ENCODE measurements around the gene JPH4. TPM values are rescaled to one million over a fixed set of nuclear protein-coding genes. Genes with fewer than 3 reads are reported as not detected.
"Not testable (repeated sequence)": the region's sequence is repeated elsewhere in the genome, so short reads cannot be mapped to it uniquely, and the experiment has no call there.

The JPH4 gene
- total RNA-seq, 4 donors from 2014 or later, result 0.27 to 0.48 TPM; not detected in 2

DNA sequence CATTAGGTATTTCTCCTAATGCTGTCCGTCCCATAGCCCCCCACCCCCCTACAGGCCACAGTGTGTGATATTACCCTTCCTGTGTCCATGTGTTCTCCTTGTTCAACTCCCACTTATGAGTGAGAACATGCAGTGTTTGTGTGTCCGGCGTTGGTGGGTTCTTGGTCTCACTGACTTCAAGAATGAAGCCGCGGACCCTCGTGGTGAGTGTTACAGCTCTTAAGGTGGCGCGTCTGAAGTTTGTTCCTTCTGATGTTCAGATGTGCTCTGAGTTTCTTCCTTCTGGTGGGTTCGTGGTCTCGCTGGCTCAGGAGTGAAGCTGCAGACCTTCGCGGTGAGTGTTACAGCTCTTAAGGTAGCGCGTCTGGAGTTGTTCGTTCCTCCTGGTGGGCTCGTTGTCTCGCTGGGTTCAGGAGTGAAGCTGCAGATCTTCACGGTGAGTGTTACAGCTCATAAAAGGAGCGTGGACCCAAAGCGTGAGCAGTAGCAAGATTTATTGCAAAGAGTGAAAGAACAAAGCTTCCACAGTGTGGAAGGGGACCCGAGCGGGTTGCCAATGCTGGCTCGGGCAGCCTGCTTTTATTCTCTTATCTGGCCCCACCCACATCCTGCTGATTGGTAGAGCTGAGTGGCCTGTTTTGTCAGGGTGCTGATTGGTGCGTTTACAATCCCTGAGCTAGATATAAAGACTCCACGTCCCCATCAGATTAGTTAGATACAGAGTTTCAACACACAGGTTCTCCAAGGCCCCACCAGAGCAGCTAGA, 5.4 kb upstream of the JPH4 start:
- in situ Hi-C loops (cut with MboI; ENCODE audit: low pct_ligation_motif_present in 1 of 4, low pct_unique_long_range_greater_than_20kb in 1 of 4, low sequenced_read_pairs in 3 of 4); intact Hi-C loops (cut with DNase I; ENCODE audit: low total_unique reads); H3K4me3 ChIP-seq; H3K36me3 ChIP-seq; H3K9me3 ChIP-seq; H3K27ac ChIP-seq; H3K4me1 ChIP-seq; DNase-seq: not testable (repeated sequence)
- WGBS, 2 donors (ENCODE audit: low coverage in 1 of 2), result 67 to 81% methylated on average over 3 to 25 of the region's 25 CpGs
- peaks cover 23% of the 10 kb centered on the region for H3K27me3 ChIP-seq

DNA sequence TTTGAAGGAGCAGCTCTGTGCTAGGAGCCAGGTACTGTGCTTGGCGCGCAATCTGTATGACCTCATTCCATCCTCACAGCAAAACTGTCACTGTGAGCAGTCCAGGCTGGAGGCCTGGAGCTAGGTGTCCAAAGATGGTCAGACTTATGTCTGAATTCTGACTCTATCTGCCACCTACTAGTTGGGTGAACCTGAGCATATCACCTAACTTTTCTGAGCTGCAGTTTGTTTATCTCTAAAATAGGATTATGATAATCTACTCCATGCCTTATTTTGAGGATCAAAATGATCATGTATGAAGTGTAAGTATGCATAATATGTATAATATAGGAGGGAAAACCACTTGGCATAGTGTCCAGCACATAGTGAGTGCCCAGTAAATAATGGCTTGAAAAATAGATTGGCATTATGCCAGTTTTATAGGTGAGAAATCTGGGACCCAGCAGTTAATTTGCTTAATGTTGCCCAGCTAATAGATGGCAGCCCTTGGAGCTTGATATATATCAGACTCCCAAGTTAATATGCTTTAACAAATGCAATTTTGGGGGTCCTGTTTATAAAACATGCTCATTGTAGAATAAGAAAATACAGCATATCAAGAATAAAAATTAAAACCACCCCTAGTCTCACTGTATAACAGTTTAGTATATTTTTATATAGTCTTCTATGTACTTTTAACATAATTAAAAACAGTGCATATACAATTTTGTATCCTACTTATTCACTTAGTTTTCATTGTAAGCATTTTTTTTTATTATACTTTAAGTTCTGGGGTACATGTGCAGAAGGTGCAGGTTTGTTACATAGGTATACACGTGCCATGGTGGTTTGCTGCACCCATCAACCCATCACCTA, 4.5 kb upstream of the JPH4 start:
- in situ Hi-C loops (cut with MboI; ENCODE audit: low pct_ligation_motif_present in 1 of 4, low pct_unique_long_range_greater_than_20kb in 1 of 4, low sequenced_read_pairs in 3 of 4), result no loop called here
- no peaks in the 10 kb centered on the region for H3K4me1 ChIP-seq
- intact Hi-C loops (cut with DNase I; ENCODE audit: low total_unique reads), result no loop called here
- 83% methylated on average over 3 of the region's 3 CpGs; no CpG with 5 or more reads in 1 of the 2 donors for WGBS, 2 donors (ENCODE audit: low coverage in 1 of 2)
- H3K27me3 ChIP-seq, result peaks cover 31% of the 10 kb centered on the region
- no peaks in the 10 kb centered on the region for H3K36me3 ChIP-seq
- TF ChIP-seq, protein P1, sequence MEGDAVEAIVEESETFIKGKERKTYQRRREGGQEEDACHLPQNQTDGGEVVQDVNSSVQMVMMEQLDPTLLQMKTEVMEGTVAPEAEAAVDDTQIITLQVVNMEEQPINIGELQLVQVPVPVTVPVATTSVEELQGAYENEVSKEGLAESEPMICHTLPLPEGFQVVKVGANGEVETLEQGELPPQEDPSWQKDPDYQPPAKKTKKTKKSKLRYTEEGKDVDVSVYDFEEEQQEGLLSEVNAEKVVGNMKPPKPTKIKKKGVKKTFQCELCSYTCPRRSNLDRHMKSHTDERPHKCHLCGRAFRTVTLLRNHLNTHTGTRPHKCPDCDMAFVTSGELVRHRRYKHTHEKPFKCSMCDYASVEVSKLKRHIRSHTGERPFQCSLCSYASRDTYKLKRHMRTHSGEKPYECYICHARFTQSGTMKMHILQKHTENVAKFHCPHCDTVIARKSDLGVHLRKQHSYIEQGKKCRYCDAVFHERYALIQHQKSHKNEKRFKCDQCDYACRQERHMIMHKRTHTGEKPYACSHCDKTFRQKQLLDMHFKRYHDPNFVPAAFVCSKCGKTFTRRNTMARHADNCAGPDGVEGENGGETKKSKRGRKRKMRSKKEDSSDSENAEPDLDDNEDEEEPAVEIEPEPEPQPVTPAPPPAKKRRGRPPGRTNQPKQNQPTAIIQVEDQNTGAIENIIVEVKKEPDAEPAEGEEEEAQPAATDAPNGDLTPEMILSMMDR (IDR thresholded peaks at IDR 0.05), result no peak
- no peak for TF ChIP-seq POLR2A (IDR thresholded peaks at IDR 0.05)
- no peak for TF ChIP-seq POLR2AphosphoS5 (IDR thresholded peaks at IDR 0.05)
- no peak for TF ChIP-seq EP300 (IDR thresholded peaks at IDR 0.05; ENCODE audit: low read depth)
- no peak for DNase-seq
- H3K4me3 ChIP-seq, result no peak overlapping the region
- no peak overlapping the region for H3K27ac ChIP-seq
- H3K9me3 ChIP-seq, result no peaks in the 10 kb centered on the region

DNA sequence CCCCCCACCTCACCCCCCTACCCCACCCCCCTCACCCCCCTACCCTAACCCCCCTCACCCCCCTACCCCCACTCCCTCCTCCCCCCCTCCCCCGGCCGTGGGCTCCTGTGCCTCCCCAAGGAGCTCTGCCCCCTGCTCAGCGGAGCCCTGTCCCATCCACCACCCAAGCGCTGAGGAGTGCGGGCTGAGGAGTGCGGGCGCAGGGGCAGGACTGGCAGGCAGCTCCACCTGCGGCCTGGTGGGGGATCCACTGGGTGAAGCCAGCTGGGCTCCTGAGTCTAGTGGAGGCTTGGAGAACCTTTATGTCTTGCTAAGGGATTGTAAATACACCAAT, 2.3 kb upstream of the JPH4 start:
- TF ChIP-seq POLR2AphosphoS5 (IDR thresholded peaks at IDR 0.05), result no peak
- TF ChIP-seq, protein P1 (IDR thresholded peaks at IDR 0.05), result no peak
- no peak for TF ChIP-seq EP300 (IDR thresholded peaks at IDR 0.05; ENCODE audit: low read depth)
- TF ChIP-seq POLR2A (IDR thresholded peaks at IDR 0.05), result no peak
- in situ Hi-C loops (cut with MboI; ENCODE audit: low pct_ligation_motif_present in 1 of 4, low pct_unique_long_range_greater_than_20kb in 1 of 4, low sequenced_read_pairs in 3 of 4) (no loop called here), intact Hi-C loops (cut with DNase I; ENCODE audit: low total_unique reads) (no loop called here)
- Histone ChIP-seq H3K4me1 (peaks cover 4 to 18% (median 16%) of the 10 kb centered on the region in 4 donors), H3K27me3 (peaks cover 47% of the 10 kb centered on the region), H3K27ac (no peak overlapping the region), H3K9me3 (no peaks in the 10 kb centered on the region), H3K4me3 (no peak overlapping the region), H3K36me3 (no peaks in the 10 kb centered on the region)
- no peak for DNase-seq
- WGBS, 2 donors (ENCODE audit: low coverage in 1 of 2), result no CpG with 5 or more reads among the region's 8 CpGs

DNA sequence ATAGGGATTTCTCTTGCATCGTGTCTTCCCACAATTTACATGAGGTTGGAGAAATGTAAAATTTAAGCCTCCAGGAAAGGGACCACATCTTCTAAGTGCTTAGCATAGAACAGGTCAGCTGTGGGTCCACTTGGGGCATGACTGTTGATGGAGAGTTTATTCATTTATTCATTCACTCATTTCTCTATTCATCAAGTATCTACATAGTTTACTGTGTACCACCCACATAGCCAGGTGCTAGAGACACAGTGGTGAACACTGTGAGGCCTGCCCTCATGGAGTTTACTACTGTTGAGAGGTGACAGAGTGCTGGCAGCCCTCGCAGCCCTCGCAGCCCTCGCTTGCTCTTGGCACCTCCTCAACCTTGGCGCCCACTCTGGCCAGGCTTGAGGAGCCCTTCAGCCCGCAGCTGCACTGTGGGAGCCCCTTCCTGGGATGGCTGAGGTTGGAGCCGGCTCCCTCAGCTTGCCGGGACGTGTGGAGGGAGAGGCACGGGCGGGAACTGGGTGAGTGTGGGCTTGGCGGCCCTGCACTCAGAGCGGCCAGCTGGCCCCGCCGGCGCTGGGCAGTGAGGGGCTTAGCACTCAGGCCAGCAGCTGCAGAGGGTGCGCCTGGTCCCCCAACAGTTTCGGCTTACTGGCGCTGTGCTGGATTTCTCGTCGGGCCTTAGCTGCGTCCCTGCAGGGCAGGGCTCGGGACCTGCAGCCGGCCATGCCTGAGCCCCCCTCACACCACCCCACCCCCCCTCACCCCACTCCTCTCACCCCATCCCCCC, 1.7 kb upstream of the JPH4 start:
- H3K27ac ChIP-seq, result no peak overlapping the region
- no peak overlapping the region for H3K4me3 ChIP-seq
- peaks cover 53% of the 10 kb centered on the region for H3K27me3 ChIP-seq
- no peak for DNase-seq
- 87% methylated on average over 24 of the region's 24 CpGs; no CpG with 5 or more reads in 1 of the 2 donors for WGBS, 2 donors (ENCODE audit: low coverage in 1 of 2)
- TF ChIP-seq EP300 (IDR thresholded peaks at IDR 0.05; ENCODE audit: low read depth), result no peak
- TF ChIP-seq, protein P1 (IDR thresholded peaks at IDR 0.05), result no peak
- no peak for TF ChIP-seq POLR2A (IDR thresholded peaks at IDR 0.05)
- no peak for TF ChIP-seq POLR2AphosphoS5 (IDR thresholded peaks at IDR 0.05)
- in situ Hi-C loops (cut with MboI; ENCODE audit: low pct_ligation_motif_present in 1 of 4, low pct_unique_long_range_greater_than_20kb in 1 of 4, low sequenced_read_pairs in 3 of 4), result no loop called here
- no peaks in the 10 kb centered on the region for H3K36me3 ChIP-seq
- intact Hi-C loops (cut with DNase I; ENCODE audit: low total_unique reads), result no loop called here
- peaks cover 4 to 19% (median 18%) of the 10 kb centered on the region in 4 donors for H3K4me1 ChIP-seq
- no peaks in the 10 kb centered on the region for H3K9me3 ChIP-seq

Data from transverse colon (tissue), 4 donors.